ENCODE data around the gene GPSM3. TPM values are rescaled to one million over a fixed set of nuclear protein-coding genes. Genes with fewer than 3 reads are reported as not detected.

Gene GPSM3
- total and polyA plus RNA-seq, 2 donors (not counting 3 experiments of a cell fraction or from before 2014, with no cell fraction given), result 19.5 to 21.6 TPM

DNA sequence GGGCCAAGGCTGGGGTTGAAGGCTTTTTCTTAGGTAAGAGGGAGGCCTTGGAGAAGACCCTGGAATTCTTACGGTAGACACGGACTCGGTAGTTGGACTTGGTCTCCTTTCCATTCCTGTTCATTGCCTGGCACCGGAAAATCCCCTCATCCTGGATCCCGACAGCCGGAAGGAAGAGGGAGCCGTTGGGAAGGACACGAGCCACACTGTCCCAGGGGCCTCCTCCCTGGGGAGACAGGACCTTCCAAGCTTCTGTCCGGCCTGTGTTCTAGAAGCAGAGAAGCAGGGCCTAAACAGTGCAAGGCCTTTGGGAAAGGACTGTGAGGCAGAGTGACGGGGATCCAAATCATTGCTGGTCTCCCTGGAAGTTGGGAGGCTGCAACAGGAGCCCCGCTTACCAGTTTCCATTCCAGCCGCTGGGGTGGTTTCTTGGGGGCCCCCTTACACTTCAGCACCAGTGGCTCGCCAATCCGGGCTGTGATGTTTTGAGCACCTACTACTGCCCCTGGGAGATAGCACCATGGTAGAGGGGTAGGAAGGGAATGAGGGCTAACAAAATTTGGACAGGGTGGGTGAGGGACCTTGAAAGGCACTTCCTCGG lies 8.9 kb downstream of the GPSM3 start:
- Histone ChIP-seq H3K79me2 (ENCODE audit: control insufficient read depth, insufficient read depth, low read length) (peaks cover 14% of the 10 kb centered on the region), H3K9me1 (replicated peaks; ENCODE audit: control insufficient read depth, extremely low read depth, insufficient read depth, low read length) (no peaks in the 10 kb centered on the region), H3K27me3 (ENCODE audit: control insufficient read depth in 2 of 2, insufficient read depth in 2 of 2, low read length in 2 of 2) (no peaks in the 10 kb centered on the region), H3K36me3 (ENCODE audit: control insufficient read depth in 2 of 2, extremely low read depth in 1 of 2, insufficient read depth in 2 of 2, low read length in 2 of 2) (peaks cover 3 to 36% of the 10 kb centered on the region in 2 experiments), H3K9me3 (replicated peaks; ENCODE audit: control insufficient read depth, insufficient read depth, low read length) (no peaks in the 10 kb centered on the region), H2AFZ (ENCODE audit: low read depth, low read length) (no peak overlapping the region), H3K9ac (replicated peaks; ENCODE audit: extremely low read depth, insufficient read depth, low read length) (no peak overlapping the region), H3K4me1 (ENCODE audit: control insufficient read depth, extremely low read depth, insufficient read depth, low read length) (peaks cover 21% of the 10 kb centered on the region), H3K4me3 (replicated peaks in 1 of 3; ENCODE audit: insufficient read depth in 1 of 3, low read depth in 1 of 3, low read length in 3 of 3) (no peak overlapping the region), H3K4me2 (ENCODE audit: insufficient read depth, low read length) (no peak overlapping the region), H4K20me1 (replicated peaks; ENCODE audit: control insufficient read depth, extremely low read depth, insufficient read depth, low read length) (no peaks in the 10 kb centered on the region), H3K27ac (ENCODE audit: insufficient read depth, low read depth, low read length) (no peak overlapping the region)
- FAIRE-seq (no peak), DNase-seq (ENCODE audit: low read depth, low spot score) (no peak)
- TF ChIP-seq JUN (IDR thresholded peaks at IDR 0.05; ENCODE audit: borderline replicate concordance, insufficient read depth, insufficient read length, low read depth) (no peak), GATA2 (IDR thresholded peaks at IDR 0.05; ENCODE audit: insufficient read depth, insufficient read length, low read depth, low read length) (no peak), FOS (IDR thresholded peaks at IDR 0.05; ENCODE audit: borderline replicate concordance, insufficient read depth, low read length) (no peak), MYC (IDR thresholded peaks at IDR 0.05; ENCODE audit: low read depth, low read length) (no peak), EZH2 (IDR thresholded peaks at IDR 0.05; ENCODE audit: borderline replicate concordance, low read depth, low read length, severe bottlenecking) (no peak), POLR2A (IDR thresholded peaks at IDR 0.05; ENCODE audit: low read depth, low read length) (no peak), POLR2AphosphoS5 (IDR thresholded peaks at IDR 0.05; ENCODE audit: insufficient read depth, low read depth, low read length) (no peak)
- TF ChIP-seq, protein P1, sequence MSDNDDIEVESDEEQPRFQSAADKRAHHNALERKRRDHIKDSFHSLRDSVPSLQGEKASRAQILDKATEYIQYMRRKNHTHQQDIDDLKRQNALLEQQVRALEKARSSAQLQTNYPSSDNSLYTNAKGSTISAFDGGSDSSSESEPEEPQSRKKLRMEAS (IDR thresholded peaks at IDR 0.05; ENCODE audit: insufficient read depth, insufficient read length), result no peak
- TF ChIP-seq, protein P2, sequence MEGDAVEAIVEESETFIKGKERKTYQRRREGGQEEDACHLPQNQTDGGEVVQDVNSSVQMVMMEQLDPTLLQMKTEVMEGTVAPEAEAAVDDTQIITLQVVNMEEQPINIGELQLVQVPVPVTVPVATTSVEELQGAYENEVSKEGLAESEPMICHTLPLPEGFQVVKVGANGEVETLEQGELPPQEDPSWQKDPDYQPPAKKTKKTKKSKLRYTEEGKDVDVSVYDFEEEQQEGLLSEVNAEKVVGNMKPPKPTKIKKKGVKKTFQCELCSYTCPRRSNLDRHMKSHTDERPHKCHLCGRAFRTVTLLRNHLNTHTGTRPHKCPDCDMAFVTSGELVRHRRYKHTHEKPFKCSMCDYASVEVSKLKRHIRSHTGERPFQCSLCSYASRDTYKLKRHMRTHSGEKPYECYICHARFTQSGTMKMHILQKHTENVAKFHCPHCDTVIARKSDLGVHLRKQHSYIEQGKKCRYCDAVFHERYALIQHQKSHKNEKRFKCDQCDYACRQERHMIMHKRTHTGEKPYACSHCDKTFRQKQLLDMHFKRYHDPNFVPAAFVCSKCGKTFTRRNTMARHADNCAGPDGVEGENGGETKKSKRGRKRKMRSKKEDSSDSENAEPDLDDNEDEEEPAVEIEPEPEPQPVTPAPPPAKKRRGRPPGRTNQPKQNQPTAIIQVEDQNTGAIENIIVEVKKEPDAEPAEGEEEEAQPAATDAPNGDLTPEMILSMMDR (IDR thresholded peaks at IDR 0.05; ENCODE audit: extremely low read depth in 1 of 2, insufficient read depth in 1 of 2, low read depth in 1 of 2, low read length in 2 of 2), result no peak
- dilution Hi-C loops (cut with MboI; ENCODE audit: extremely low pct_ligation_motif_present, low sequenced_read_pairs), result no loop called here
- ChIA-PET POLR2A (no interaction called here), CTCF (interaction anchor here (1.7 kb wide), 1 partner anchor 12 kb away, joined by 5 read pairs; no protein-coding TSS in a partner anchor)
- no TSS peak for BruUV-seq (replicated peaks)
- intact Hi-C loops (cut with micrococcal nuclease), result no loop called here
